Activated T-cell treated with anti-CD3 and anti-CD28 coated beads for 1 hour (primary cell): Measurements from ENCODE around the gene BPNT1.
"Not testable (repeated sequence)": the region's sequence is repeated elsewhere in the genome, so short reads cannot be mapped to it uniquely, and the experiment has no call there.

ENCODE experiments used
- DNase-seq: peaks from one replicate; pipeline ENCODE4 v3.0.0-alpha.2; 2020; ENCODE audit warnings: low read depth

The BPNT1 gene, protein sequence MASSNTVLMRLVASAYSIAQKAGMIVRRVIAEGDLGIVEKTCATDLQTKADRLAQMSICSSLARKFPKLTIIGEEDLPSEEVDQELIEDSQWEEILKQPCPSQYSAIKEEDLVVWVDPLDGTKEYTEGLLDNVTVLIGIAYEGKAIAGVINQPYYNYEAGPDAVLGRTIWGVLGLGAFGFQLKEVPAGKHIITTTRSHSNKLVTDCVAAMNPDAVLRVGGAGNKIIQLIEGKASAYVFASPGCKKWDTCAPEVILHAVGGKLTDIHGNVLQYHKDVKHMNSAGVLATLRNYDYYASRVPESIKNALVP

DNA sequence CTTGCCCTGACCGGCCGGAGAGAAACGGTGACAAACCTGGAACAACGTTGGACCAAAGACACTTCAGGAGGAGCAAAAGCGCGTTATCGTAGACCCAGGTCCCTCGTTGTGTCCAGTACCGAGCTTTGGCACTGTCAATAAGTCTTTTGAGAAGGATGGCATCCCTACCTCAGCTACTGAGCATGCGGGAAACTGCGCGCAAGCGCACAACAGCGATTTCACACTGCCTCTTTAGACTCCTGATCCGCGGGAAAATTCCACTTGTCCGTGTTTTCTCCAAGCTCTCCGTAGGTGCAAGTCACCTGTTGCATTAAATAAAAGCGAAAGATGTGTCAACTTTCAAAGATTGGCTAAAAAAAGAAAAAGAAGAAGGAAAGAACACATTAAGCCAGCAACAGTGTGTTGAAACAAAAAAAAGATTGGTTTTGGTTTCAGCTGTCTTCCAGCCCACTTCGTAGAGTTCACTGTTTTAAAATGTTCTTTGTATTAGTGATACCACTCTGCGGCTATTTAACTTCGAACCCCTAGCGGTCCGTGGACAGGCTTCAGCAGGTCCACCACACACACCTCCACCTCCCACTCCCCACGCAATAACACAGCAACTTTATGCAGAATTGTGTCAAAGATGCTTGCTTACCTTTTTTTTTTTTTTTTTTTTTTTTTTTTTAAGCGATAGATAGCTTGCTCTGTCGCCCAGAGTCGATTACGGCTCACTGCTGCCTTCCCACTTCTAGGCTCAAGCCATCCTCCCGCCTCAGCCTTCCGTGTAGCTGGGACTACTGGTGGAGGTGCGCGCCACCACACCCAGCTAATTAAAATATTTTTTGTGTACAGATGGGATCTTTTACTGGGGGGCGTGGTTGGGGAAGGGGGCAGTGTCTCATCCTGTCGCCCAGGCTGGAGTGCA is at the start of gene BPNT1:
Gene BPNT1 (minus strand): TSS at position 139 of the 907 bp plus-strand sequence. CDS start 9,942 bp downstream, outside the sequence.
- DNase-seq = peak; percentile 98

DNA sequence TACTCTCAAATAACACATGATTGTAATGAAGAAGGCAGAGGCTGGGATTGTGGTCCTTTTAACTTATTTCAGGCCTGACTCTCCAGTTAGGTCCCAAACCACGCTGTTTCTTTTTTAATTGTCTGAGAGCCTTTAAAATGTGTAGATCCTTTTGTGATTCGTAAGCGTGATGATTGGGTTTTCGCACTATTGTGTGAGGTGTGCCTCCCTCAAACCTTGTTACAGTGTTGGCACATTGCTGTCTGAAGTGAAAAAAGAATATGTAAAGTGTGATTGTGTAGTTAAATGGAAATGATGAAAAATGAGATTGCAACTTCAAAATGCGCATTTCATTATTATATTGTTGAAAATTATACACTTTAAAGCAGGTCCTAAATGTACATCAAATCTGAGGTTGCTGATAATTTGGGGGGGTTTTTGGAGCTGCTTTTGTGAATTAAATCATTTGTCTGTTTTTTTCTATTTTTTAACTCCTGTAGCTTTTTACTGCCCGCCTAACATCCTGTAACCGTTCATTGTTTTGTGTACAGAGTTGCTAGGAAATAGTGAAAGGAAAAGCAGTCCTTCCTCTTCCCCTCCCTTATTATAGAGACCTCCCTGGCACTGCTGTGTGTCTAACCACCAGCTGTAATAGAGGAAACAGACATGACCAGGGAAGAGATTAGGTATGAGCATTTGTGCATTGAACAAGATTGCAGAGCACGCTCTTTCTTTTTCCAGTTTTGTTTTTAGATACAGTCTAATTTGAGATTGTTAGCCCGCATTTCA is 47.6 kb upstream of the BPNT1 start:
- DNase-seq = no peak

DNA sequence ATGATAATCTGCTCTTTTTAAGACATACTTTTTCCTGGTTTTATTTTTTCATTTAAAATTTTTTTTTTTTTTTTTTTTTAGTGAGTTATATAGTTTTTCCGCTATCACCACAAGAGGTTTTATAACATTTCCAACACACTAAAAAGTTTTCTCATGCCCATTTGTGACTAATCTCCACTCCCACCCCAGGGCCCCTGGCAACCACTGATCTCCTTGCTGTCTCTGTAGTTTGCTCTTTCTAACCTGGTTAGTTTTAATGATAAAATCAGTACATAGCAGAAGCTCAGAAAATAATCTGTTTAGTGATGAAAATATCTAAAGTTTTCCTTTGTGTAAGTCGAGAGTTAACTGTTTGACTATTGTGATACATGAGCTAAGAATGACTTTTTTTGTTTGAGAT is 46.2 kb upstream of the BPNT1 start:
- DNase-seq = no peak

DNA sequence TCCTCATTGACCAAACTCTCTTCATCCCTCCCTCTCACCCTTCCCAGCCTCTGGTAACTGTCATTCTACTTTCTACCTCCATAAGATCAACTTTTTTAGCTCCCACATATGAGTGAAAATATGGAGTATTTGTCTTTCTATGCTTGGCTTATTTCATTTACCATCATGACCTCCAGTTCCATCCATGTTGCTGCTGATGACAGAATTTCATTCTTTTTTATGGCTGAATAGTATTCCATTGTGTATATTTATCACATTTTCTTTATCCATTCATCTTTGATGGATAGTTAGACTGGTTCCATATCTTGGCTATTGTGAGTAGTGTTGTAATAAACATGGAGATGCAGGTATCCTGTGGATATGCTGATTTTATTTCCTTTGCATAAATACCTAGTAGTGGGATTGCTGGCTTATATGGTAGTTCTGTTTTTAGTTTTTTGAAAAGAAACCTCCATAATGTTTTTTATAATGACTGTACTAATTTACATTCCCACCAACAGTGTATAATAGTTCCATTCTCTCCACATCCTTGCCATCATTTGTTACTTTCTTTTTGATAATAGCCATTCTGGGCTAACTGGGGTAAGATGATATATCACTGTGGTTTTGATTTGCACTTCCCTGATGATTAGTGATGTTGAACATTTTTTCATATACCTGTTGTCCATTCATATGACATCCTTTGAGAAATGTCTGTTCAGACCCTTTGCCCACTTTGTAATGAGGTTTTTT is 40.1 kb upstream of the BPNT1 start:
- DNase-seq = no peak

DNA sequence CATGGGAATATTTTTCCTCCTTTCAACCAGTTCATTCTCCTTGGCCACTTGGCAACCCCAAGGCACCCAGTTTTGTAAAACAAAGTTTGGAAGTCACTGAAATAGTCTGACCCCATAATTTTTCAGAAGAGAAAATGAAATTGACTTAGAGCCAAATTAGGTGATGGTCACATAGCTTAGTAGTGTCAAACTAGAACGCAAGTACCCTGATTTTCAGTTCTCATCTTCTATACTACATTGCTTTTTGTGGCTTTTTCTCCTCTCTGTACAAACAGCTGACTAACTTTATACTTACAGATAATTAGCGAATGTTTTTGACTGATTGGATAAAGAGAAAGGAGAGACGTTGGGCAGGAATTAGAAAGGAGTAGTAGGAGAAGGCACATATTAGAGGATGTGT is 37.5 kb upstream of the BPNT1 start:
- DNase-seq = no peak

DNA sequence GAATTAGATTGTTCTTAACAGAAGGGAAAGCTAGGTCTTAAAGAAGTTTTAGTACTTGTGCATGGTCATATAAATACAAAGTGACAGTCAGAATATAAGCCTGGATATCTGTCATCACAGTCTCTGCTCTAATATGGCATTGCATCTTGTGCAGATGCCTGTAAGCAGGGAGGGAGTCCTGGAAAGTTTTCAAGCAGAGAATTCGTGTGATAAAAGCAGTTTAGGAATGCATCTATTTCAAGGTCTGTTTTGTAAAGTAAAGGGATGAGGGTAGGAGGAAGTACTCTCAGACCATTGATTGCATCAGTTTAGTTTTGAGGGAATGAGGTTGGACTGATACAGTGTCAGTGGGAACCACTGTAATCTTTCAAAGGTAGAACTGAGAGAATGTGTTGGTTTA is 35.0 kb upstream of the BPNT1 start:
- no peak for DNase-seq

DNA sequence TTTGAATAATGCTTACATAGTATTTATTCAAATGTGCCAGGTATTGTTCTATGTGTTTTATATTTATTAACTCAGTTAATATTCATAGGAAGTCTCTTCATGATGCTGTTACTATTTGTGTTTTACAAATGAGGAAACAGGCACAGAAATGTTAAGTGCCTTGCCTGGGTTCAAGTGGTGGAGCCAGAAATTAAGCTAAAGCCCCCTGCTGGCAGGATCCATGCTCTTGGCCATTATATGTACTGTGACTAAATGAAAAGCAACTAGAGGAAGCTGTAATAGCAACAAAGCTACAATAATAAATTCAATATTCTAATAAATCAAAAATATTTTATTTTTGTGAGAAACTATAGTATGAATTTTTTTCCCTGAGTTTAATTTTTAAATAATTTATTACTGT is 34.3 kb upstream of the BPNT1 start:
- DNase-seq = no peak

DNA sequence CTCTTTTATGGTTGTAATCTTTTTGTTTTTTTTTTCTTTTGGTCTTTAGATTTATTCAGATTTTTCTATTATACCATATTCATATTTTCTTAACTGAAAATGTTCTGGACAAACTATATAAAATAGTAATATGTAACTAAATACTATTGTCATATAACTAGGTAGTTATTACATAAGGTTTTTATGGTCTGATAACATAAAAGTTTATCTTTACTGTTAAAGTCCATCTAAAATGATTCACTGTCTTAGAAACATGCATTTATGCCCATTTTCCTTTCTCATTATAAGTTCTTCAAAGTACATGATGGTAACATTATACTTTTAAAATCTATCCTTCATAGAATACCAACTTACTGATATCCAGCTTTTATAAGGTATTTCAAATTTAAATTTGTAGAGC is 33.5 kb upstream of the BPNT1 start:
- no peak for DNase-seq

DNA sequence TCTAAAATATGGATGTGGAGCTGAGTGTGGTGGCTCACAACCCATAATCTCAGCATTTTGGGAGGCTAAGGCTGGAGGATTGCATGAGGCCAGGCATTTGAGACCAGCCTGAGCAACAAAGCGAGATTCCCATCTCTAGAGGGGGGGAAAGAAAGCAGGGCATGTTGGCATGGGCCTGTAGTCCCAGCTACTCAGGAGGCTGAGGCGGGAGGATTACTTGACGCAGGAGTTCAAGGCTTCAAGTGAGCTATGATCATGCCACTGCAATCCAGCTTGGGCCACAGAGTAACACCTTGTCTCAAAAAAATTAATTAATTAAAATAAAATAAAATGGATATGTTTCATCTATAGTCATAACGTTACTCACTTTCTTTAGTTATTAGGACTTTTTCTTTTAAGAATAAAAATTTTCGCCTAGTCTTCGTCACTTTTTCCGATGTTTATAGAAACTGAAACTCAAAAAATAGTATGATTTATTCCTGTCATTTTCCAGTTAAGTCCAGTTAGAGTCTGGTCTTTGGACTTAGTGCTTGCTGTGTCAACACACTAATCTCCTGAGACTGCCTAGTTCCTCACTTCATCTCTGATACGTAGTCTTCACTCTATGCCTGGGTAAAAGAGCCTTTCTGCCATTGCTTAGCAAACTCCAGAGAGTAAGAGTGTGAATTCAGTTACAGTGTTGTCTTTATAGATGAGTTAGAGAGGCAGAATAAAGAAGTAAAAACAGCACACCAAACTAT is 32.4 kb upstream of the BPNT1 start:
- DNase-seq = no peak

DNA sequence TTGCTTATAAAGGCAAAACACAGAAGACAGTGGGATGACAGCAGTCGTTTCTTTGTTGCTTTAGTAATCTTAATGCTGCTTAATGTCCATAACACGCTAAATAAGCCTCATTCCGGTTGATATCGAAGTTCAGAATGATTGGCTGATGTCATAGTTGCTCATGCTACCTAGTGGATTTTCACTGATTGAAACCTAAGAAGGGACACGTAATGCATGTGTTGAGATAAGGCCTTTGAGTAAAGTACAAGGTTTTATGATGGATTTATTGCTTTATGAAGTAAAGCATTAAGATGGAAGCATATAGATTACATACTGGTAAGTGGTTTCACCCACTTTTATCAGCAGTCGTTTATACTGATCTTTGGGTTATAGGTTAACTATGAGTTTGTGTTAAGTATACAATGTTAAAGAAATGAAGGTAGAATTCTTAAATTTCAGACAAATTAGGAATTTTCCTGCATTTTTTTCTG is 29.5 kb upstream of the BPNT1 start:
- DNase-seq = no peak

DNA sequence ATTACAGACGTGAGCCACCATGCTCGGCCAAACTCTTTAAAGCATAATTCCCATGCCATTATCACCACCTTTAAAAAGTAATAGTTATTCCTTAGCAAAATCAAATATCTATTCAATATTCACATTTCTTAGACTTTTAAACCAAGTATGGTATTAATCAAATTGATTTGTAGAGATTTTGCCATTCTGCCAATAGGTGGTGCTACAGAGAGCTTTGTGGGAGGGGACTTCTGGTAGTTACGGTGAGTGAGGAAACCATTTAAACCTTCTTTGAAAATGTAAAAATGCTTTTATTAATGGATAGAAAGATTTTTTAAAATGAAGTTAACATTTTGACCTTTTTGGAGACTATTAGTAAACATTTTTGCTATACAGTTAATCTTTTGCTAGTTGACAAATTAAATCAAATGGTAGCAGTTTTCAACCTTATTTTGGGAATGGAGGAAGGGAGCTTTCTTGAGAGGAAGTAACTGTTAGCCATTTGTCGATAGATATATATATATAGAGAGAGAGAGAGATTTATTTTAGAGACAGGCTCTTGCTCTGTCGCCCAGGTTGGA is 23.6 kb upstream of the BPNT1 start:
- DNase-seq = no peak

DNA sequence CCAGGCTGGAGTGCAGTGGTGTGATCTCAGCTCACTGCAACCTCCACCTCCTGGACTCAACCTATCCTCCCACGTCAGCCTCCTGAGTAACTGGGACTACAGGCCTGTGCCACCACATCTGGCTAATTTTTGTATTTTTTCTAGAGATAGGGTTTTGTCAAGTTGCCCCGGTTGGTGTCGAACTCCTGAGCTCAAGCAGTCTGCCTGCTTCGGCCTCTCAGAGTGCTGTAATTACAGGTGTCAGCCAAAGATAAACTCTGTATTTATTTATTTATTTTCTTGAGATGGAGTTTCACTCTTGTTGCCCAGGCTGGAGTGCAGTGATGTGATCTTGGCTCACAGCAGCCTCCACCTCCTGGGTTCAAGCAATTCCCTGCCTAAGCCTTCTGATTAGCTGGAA is 23.0 kb upstream of the BPNT1 start:
- DNase-seq = not testable (repeated sequence)

DNA sequence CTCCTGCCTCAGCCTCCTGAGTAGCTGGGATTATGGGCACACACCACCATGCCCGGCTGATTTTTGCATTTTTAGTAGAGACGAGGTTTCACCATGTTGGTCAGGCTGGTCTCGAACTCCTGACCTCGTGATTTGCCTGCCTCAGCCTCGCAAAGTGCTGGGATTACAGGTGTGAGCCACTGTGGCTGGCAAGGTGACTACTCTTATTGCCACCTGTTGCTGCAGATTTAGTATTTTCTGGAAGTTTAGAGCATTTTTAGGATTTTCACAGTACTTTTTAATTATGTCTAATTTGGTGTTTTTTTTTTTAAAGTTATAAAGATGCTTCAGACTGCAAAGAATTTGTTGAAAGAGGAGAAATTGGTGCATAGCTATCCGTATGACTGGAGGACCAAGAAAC is 20.9 kb upstream of the BPNT1 start:
- DNase-seq = not testable (repeated sequence)

DNA sequence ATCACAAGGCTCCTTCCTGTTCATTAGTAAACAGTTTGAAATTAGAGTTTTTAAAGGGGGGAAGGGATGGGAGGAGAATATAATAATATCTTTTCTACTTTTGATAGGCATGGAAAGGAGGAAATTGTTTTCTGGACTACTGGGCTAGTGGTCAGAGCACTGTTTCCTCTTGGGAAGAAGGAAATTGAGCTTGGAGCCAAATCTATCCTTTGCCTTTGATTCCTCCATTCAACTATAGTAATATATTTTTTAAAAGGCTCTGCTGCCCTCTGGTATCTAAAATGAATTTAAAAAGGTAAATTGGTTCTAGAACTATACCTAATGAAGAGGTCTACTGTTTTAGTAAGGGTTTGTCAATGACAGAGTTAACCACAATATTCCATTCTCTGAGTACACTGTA is 10.2 kb upstream of the BPNT1 start:
- no peak for DNase-seq

DNA sequence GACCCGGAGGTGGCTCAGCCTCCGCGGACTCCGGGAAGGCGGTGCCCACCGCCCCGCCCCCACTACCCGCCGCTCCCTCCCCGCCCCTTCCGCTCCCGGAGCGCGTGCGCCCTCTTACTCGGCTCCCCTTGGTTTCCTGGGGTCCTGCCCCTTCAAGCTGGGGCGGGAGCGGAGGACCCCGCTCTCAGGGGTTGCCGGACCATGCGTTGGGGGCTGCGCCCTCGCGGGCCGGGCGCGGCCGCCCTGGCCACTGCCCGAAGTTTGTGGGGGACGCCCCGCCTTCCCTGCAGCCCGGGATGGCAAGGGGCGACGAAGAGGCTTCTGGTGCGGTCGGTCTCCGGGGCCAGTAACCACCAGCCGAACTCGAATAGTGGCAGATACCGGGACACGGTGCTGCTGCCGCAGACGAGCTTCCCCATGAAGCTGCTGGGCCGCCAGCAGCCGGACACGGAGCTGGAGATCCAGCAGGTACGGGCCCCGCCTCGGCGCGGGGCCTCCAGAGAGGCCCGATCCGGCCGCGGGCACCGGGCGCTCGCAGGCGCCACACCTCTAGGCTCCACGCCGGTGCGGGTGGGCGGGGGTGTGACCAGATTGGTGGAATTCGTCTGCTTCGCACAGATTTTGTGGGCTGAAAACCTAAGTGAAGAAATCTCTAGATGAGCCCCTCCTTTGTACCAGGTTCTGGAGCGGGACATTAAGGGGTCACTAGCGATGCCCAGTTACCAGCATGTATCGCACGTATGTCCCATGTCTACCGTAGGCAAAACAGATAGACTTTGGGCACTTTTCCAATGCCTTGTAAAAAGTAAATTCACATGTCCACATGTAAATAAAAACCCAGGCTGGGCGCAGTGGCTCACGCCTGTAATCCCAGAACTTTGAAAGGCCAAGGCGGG is 4.7 kb upstream of the BPNT1 start, which contains the start of gene IARS2:
Gene IARS2 (plus strand): TSS at position 117 of the 896 bp plus-strand sequence. CDS start 85 bp downstream, at position 202.
- DNase-seq = peak; percentile 90

DNA sequence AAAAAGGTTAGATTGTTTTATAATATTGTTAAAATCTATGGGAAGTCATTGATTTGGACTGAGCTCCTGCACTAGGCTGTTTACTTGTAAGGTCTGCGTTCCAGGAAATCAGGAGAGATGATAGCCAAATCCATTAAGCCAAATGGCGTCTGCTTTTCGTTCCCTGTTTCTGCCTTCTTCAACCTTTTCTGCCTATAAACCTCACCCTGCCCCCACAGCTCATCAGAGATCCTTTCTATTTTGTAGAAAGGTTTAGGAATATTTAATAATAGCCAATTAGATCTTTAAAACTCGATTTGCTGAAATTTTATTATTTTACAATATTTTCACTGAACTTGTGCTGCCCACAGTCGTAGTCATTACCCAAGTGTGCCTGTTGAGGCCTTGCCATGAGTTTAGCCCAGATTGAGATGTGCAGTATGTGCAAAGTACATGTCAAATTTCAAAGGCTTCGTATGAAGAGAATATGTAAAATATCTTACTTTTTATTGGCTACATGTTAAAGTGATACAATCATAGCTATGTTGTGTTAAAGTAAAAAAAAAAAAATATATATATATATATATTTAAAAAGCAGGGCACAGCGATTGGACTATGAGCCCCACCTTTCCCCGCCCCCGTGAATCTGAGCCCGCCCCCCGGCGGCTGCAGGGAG is 3.9 kb upstream of the BPNT1 start:
- no peak for DNase-seq

DNA sequence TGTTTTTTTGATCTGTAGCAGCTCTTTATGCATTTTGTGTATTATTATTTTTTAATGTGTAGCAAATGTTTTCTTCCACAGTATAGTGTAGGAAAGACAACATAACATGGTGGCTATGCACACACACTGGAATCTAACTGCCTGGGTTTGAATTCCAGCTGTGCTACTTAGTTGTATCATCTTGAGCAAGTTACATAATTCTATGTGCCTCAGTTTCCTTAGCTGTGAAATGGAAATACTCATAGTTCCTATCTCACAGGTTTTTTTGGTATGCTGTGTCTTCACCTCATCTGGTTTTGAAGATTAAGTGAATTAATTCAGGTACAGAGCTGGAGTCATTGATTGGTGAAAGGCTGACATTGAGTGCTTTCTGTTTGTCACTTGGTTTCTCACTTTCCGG is 3.1 kb upstream of the BPNT1 start:
- no peak for DNase-seq

DNA sequence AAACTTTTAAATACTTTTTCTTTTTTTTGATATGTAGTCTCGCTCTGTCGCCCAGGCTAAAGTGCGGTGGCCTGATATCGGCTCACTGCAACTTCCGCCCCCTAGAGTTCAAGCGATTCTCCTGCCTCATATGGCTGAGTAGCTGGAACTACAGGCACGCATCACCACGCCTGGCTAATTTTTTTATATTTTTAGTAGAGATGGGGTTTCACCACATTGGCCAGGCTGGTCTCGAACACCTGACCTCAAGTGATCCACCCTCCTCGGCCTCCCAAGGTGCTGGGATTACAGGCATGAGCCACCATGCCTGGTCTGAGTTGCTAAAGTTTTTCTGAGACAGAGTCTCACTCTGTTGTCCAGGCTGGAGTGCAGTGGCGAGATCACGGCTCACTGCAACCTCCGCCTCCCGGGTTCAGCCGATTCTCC is 3.3 kb downstream of the BPNT1 start:
- not testable (repeated sequence) for DNase-seq

DNA sequence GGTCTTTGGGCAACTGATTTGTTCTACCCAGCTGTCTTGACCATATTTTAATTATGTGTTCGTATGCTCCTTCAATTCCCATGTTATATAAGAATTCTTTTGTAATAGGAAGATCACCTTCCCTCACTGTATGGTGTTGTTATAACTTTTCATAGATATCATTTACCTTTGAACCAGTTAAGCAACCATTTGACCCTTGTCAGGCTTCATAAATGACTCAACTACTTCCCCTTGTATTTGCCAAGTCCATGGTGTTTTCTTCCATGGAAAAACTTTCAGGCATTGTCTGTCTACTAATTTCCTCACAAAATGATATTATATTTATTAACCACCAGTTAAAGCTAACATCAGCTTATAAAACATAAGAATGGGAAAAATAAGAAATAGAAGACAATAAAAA is 5.1 kb downstream of the BPNT1 start:
- no peak for DNase-seq
